ENCODE measurements around the gene RSRC1.
A peak's percentile ranks its signal among the peaks of the same experiment; 100 is the strongest.
"Not testable (repeated sequence)": the region's sequence is repeated elsewhere in the genome, so short reads cannot be mapped to it uniquely, and the experiment has no call there.

Gene RSRC1

GRCh38 chr3:158109804-158110657, at the start of gene RSRC1:
RSRC1 (plus strand) TSS chr3:158110089; CDS start chr3:158122105, 12,016 bp downstream.
- peak; percentile 73 for DNase-seq (ENCODE audit: low read depth)

- not testable (repeated sequence) for DNase-seq (ENCODE audit: low read depth)
Measured at GRCh38 chr3:158065574-158065973, 44.3 kb upstream of the RSRC1 start.

- no peak for DNase-seq (ENCODE audit: low read depth)
Measured at GRCh38 chr3:158072790-158073189, 37.1 kb upstream of the RSRC1 start.

- no peak for DNase-seq (ENCODE audit: low read depth)
Measured at GRCh38 chr3:158074591-158074990, 35.3 kb upstream of the RSRC1 start.

GRCh38 chr3:158079599-158079998, 30.3 kb upstream of the RSRC1 start:
- DNase-seq (ENCODE audit: low read depth): no peak

- DNase-seq (ENCODE audit: low read depth): no peak
Measured at GRCh38 chr3:158084651-158085050, 25.2 kb upstream of the RSRC1 start.

GRCh38 chr3:158085358-158085757, 24.5 kb upstream of the RSRC1 start:
- no peak for DNase-seq (ENCODE audit: low read depth)

- DNase-seq (ENCODE audit: low read depth): no peak
Measured at GRCh38 chr3:158085931-158086330, 24.0 kb upstream of the RSRC1 start.

GRCh38 chr3:158086361-158086760, 23.5 kb upstream of the RSRC1 start:
- no peak for DNase-seq (ENCODE audit: low read depth)

GRCh38 chr3:158086776-158087175, 23.1 kb upstream of the RSRC1 start:
- DNase-seq (ENCODE audit: low read depth): no peak

GRCh38 chr3:158091531-158091930, 18.4 kb upstream of the RSRC1 start:
- no peak for DNase-seq (ENCODE audit: low read depth)

GRCh38 chr3:158093526-158093925, 16.4 kb upstream of the RSRC1 start:
- DNase-seq (ENCODE audit: low read depth): no peak

GRCh38 chr3:158094235-158095110, 15.4 kb upstream of the RSRC1 start:
- no peak for DNase-seq (ENCODE audit: low read depth)

- no peak for DNase-seq (ENCODE audit: low read depth)
Measured at GRCh38 chr3:158095111-158095813, 14.6 kb upstream of the RSRC1 start.

GRCh38 chr3:158095814-158096704, 13.8 kb upstream of the RSRC1 start:
- DNase-seq (ENCODE audit: low read depth): no peak

- DNase-seq (ENCODE audit: low read depth): no peak
Measured at GRCh38 chr3:158097081-158097592, 12.8 kb upstream of the RSRC1 start.

- DNase-seq (ENCODE audit: low read depth): peak; percentile 71
Measured at GRCh38 chr3:158097593-158098308, 12.1 kb upstream of the RSRC1 start.

- DNase-seq (ENCODE audit: low read depth): no peak
Measured at GRCh38 chr3:158098309-158098639, 11.6 kb upstream of the RSRC1 start.

GRCh38 chr3:158098834-158099424, 11.0 kb upstream of the RSRC1 start:
- no peak for DNase-seq (ENCODE audit: low read depth)

GRCh38 chr3:158100681-158101080, 9.2 kb upstream of the RSRC1 start:
- DNase-seq (ENCODE audit: low read depth): no peak

Measured in activated T-cell treated with anti-CD3 and anti-CD28 coated beads for 48 hours (primary cell).